ENCODE data around the gene ATP5PD.

The ATP5PD gene

DNA sequence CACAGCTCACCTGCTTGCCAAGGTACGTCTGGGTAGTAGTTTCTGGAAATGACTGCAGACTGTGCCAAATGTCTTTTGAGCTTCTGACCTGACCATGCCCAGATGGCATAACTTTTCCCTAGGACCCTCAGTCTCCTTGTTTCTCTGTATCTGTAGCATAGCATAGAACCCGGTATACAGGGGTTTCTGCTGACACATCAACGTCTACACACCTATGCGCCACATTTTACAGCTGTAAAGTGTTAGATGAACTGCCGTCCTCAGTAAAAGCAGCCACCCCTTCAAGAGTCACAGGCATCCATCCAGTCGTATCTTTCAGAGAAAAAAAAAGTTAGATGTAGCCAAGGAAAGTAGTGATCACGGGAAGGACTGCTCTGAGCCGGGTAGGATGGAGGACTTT, 17.7 kb upstream of the ATP5PD start:
- H3K36me3 ChIP-seq (ENCODE audit: control insufficient read depth, insufficient read depth, low read length), result peaks cover 19% of the 10 kb centered on the region
- H3K9me3 ChIP-seq (ENCODE audit: control insufficient read depth, insufficient read depth, low read length), result no peaks in the 10 kb centered on the region
- H3K27me3 ChIP-seq (ENCODE audit: control insufficient read depth, insufficient read depth, low read length), result no peaks in the 10 kb centered on the region
- WGBS (ENCODE audit: insufficient coverage, insufficient read length), result no CpG with 5 or more reads among the region's 8 CpGs
- no peak for DNase-seq (ENCODE audit: low read depth, low spot score)
- no peak overlapping the region for H3K4me3 ChIP-seq (ENCODE audit: low read length)
- H3K4me1 ChIP-seq (ENCODE audit: control insufficient read depth, insufficient read depth, low read length), result no peaks in the 10 kb centered on the region
- no peak overlapping the region for H3K27ac ChIP-seq (ENCODE audit: low read length)

DNA sequence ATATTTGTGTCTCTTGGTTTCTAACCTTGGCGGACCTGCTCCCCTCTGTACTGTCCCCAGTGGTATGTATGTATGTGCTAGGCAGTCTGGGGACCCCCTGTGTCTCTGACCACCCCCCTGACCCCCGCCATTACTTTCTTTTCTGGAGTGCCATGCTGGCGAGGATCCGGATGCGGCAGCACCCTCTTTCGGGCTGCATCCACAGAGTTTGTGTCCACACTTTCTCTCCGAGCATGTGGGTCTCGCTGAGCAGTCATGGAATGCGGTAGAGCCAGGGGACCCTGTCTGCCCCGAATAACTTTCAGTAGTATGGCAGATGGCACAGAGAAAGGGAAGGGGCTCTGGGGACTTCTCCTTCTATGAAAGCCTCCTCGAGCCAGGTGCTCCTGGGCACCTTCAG, 17.3 kb upstream of the ATP5PD start:
- Histone ChIP-seq H3K4me3 (ENCODE audit: low read length) (no peak overlapping the region), H3K36me3 (ENCODE audit: control insufficient read depth, insufficient read depth, low read length) (peaks cover 21% of the 10 kb centered on the region), H3K27ac (ENCODE audit: low read length) (no peak overlapping the region), H3K27me3 (ENCODE audit: control insufficient read depth, insufficient read depth, low read length) (no peaks in the 10 kb centered on the region), H3K9me3 (ENCODE audit: control insufficient read depth, insufficient read depth, low read length) (no peaks in the 10 kb centered on the region), H3K4me1 (ENCODE audit: control insufficient read depth, insufficient read depth, low read length) (no peaks in the 10 kb centered on the region)
- WGBS (ENCODE audit: insufficient coverage, insufficient read length), result no CpG with 5 or more reads among the region's 11 CpGs
- no peak for DNase-seq (ENCODE audit: low read depth, low spot score)

DNA sequence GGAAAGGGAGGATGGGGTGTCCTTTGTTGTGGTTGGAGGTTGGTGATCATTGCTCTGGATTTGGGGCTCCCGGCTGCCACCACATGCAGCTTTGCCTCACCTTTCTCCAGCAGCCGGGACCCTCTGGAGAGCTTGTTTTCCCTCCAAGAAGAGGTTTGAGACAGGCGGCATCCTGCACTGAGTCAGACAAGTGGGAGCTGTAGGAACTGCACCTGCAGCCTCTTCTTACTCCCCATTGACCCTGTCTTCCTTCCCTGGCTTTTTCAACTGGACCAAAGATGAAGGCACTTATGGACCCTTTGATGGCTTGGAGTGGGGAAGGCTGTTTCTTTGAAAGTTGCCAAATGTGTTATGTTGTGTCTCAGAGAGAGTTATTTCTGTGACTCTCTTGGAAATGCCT, 16.9 kb upstream of the ATP5PD start:
- no CpG with 5 or more reads among the region's 3 CpGs for WGBS (ENCODE audit: insufficient coverage, insufficient read length)
- H3K9me3 ChIP-seq (ENCODE audit: control insufficient read depth, insufficient read depth, low read length), result no peaks in the 10 kb centered on the region
- no peak overlapping the region for H3K4me3 ChIP-seq (ENCODE audit: low read length)
- DNase-seq (ENCODE audit: low read depth, low spot score), result no peak
- H3K27me3 ChIP-seq (ENCODE audit: control insufficient read depth, insufficient read depth, low read length), result no peaks in the 10 kb centered on the region
- no peak overlapping the region for H3K27ac ChIP-seq (ENCODE audit: low read length)
- H3K36me3 ChIP-seq (ENCODE audit: control insufficient read depth, insufficient read depth, low read length), result peaks cover 21% of the 10 kb centered on the region
- H3K4me1 ChIP-seq (ENCODE audit: control insufficient read depth, insufficient read depth, low read length), result no peaks in the 10 kb centered on the region

DNA sequence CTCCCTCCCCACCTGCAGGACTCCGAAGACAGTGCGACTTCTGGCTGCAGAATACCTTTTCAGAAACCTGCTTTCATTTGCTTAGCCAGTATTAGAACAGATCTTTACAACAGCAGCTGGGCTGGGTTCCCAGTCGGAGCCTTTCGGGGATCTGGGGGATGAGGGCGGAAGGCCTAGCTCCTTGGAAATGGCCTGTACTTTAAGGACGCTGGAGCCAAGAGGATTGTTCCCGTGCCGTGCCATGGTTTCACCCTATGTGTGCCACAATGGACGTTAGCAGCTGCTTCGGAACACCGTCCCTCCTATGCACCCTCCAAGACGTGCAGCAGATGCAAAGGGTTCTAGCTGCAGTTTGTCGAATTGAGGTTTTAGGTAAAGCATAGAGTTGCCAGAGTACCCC, 16.4 kb upstream of the ATP5PD start:
- Histone ChIP-seq H3K4me1 (ENCODE audit: control insufficient read depth, insufficient read depth, low read length) (no peaks in the 10 kb centered on the region), H3K27me3 (ENCODE audit: control insufficient read depth, insufficient read depth, low read length) (no peaks in the 10 kb centered on the region), H3K4me3 (ENCODE audit: low read length) (no peak overlapping the region), H3K9me3 (ENCODE audit: control insufficient read depth, insufficient read depth, low read length) (no peaks in the 10 kb centered on the region), H3K36me3 (ENCODE audit: control insufficient read depth, insufficient read depth, low read length) (peaks cover 21% of the 10 kb centered on the region), H3K27ac (ENCODE audit: low read length) (no peak overlapping the region)
- DNase-seq (ENCODE audit: low read depth, low spot score), result no peak
- WGBS (ENCODE audit: insufficient coverage, insufficient read length), result no CpG with 5 or more reads among the region's 13 CpGs

- Histone ChIP-seq H3K4me3 (ENCODE audit: low read length) (no peak overlapping the region), H3K4me1 (ENCODE audit: control insufficient read depth, insufficient read depth, low read length) (no peaks in the 10 kb centered on the region), H3K36me3 (ENCODE audit: control insufficient read depth, insufficient read depth, low read length) (peaks cover 21% of the 10 kb centered on the region), H3K27me3 (ENCODE audit: control insufficient read depth, insufficient read depth, low read length) (no peaks in the 10 kb centered on the region), H3K9me3 (ENCODE audit: control insufficient read depth, insufficient read depth, low read length) (no peaks in the 10 kb centered on the region), H3K27ac (ENCODE audit: low read length) (no peak overlapping the region)
- no CpG with 5 or more reads among the region's 8 CpGs for WGBS (ENCODE audit: insufficient coverage, insufficient read length)
- DNase-seq (ENCODE audit: low read depth, low spot score), result no peak
Measured at GRCh38 chr17:75061618-75062017, 14.8 kb upstream of the ATP5PD start.

DNA sequence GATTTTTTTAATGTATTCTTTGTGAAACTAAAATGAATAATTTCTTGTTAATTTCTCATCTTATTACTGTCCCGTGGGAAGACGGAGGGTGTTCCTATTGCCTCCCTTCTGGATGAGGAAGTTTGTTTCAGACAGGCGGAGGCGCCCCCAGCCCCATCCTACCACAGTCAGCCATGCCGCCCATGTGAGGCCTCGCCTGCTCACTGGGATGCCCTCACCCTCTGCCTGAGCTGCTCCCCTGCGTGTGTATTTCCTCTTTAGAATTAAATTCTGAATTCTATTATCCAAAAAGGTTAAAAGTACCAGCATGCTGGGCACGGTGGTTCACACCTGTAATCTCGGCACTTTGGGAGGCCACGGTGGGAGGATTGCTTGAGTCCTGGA, 14.3 kb upstream of the ATP5PD start:
- Histone ChIP-seq H3K4me1 (ENCODE audit: control insufficient read depth, insufficient read depth, low read length) (no peaks in the 10 kb centered on the region), H3K36me3 (ENCODE audit: control insufficient read depth, insufficient read depth, low read length) (peaks cover 21% of the 10 kb centered on the region)

GRCh38 chr17:75060434-75061054, 13.8 kb upstream of the ATP5PD start:
- Histone ChIP-seq H3K27ac (ENCODE audit: low read length) (no peak overlapping the region), H3K4me3 (ENCODE audit: low read length) (no peak overlapping the region), H3K27me3 (ENCODE audit: control insufficient read depth, insufficient read depth, low read length) (no peaks in the 10 kb centered on the region), H3K9me3 (ENCODE audit: control insufficient read depth, insufficient read depth, low read length) (no peaks in the 10 kb centered on the region), H3K4me1 (ENCODE audit: control insufficient read depth, insufficient read depth, low read length) (no peaks in the 10 kb centered on the region), H3K36me3 (ENCODE audit: control insufficient read depth, insufficient read depth, low read length) (peaks cover 21% of the 10 kb centered on the region)
- WGBS (ENCODE audit: insufficient coverage, insufficient read length), result no CpG with 5 or more reads among the region's 26 CpGs
- no peak for DNase-seq (ENCODE audit: low read depth, low spot score)

More for the DNA sequence above, 14.3 kb upstream of the ATP5PD start:
- H3K27me3 ChIP-seq (ENCODE audit: control insufficient read depth, insufficient read depth, low read length), result no peaks in the 10 kb centered on the region
- DNase-seq (ENCODE audit: low read depth, low spot score), result no peak
- H3K4me3 ChIP-seq (ENCODE audit: low read length), result no peak overlapping the region
- no peak overlapping the region for H3K27ac ChIP-seq (ENCODE audit: low read length)
- WGBS (ENCODE audit: insufficient coverage, insufficient read length), result no CpG with 5 or more reads among the region's 10 CpGs
- H3K9me3 ChIP-seq (ENCODE audit: control insufficient read depth, insufficient read depth, low read length), result no peaks in the 10 kb centered on the region

GRCh38 chr17:75059369-75060345, 12.9 kb upstream of the ATP5PD start:
- no CpG with 5 or more reads among the region's 25 CpGs for WGBS (ENCODE audit: insufficient coverage, insufficient read length)
- H3K9me3 ChIP-seq (ENCODE audit: control insufficient read depth, insufficient read depth, low read length), result no peaks in the 10 kb centered on the region
- DNase-seq (ENCODE audit: low read depth, low spot score), result no peak
- H3K27ac ChIP-seq (ENCODE audit: low read length), result no peak overlapping the region
- H3K27me3 ChIP-seq (ENCODE audit: control insufficient read depth, insufficient read depth, low read length), result no peaks in the 10 kb centered on the region
- H3K36me3 ChIP-seq (ENCODE audit: control insufficient read depth, insufficient read depth, low read length), result peaks cover 21% of the 10 kb centered on the region
- H3K4me1 ChIP-seq (ENCODE audit: control insufficient read depth, insufficient read depth, low read length), result no peaks in the 10 kb centered on the region
- H3K4me3 ChIP-seq (ENCODE audit: low read length), result no peak overlapping the region

GRCh38 chr17:75051941-75052340, 5.2 kb upstream of the ATP5PD start:
- Histone ChIP-seq H3K36me3 (ENCODE audit: control insufficient read depth, insufficient read depth, low read length) (peaks cover 13% of the 10 kb centered on the region; the same call in 1 of the 2 replicates), H3K4me3 (ENCODE audit: low read length) (no peak overlapping the region), H3K27me3 (ENCODE audit: control insufficient read depth, insufficient read depth, low read length) (no peaks in the 10 kb centered on the region), H3K4me1 (ENCODE audit: control insufficient read depth, insufficient read depth, low read length) (no peaks in the 10 kb centered on the region), H3K9me3 (ENCODE audit: control insufficient read depth, insufficient read depth, low read length) (no peaks in the 10 kb centered on the region), H3K27ac (ENCODE audit: low read length) (no peak overlapping the region)
- DNase-seq (ENCODE audit: low read depth, low spot score), result no peak
- no CpG with 5 or more reads among the region's 2 CpGs for WGBS (ENCODE audit: insufficient coverage, insufficient read length)

DNA sequence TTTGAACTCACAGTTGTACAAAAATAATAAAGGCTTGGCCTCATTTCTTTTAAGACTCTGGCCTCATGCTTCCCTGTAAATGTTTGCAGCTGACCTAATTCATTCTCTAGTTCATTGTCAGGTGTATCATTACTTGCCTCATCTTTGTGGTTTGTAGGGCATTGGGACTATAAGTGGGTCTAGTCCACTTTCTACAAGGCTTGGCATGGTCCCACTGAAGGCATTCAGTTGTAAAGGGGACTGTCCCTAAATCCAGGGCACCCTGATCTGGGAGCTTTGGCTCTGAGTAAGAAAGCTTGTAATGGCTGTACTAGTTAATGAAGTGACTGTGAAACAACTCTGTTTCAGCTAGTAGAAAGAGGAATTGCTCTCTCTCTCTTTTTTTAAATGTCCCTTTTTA, 2.9 kb upstream of the ATP5PD start:
- Histone ChIP-seq H3K9me3 (ENCODE audit: control insufficient read depth, insufficient read depth, low read length) (no peaks in the 10 kb centered on the region), H3K27me3 (ENCODE audit: control insufficient read depth, insufficient read depth, low read length) (no peaks in the 10 kb centered on the region), H3K4me1 (ENCODE audit: control insufficient read depth, insufficient read depth, low read length) (no peaks in the 10 kb centered on the region), H3K27ac (ENCODE audit: low read length) (no peak overlapping the region), H3K36me3 (ENCODE audit: control insufficient read depth, insufficient read depth, low read length) (peaks cover 13% of the 10 kb centered on the region; the same call in 1 of the 2 replicates), H3K4me3 (ENCODE audit: low read length) (no peak overlapping the region)
- no peak for DNase-seq (ENCODE audit: low read depth, low spot score)

Data from iPS DF 6.9 (cell line).